Mammary epithelial cell (primary cell): ENCODE data around the gene RAI14.

ENCODE experiments used
- CTCF ChIP-seq, 2 donors: IDR thresholded peaks in 1 of 2; conservative IDR thresholded peaks in 1 of 2; 2 replicates each; pipeline ENCODE4 v1.5.1; 2011 to 2012; ENCODE audit warnings: inconsistent platforms in 2 of 2, low read length in 2 of 2, mild to moderate bottlenecking in 2 of 2, control low read depth in 1 of 2, low read depth in 1 of 2; ENCODE audit not compliant: insufficient read depth in 1 of 2; ENCODE audit errors: extremely low read depth in 1 of 2
- EZH2 ChIP-seq: IDR thresholded peaks from 2 replicates; pipeline ENCODE4 v1.6.1; 2012; ENCODE audit warnings: low read length, inconsistent platforms, borderline replicate concordance

GRCh38 chr5:34748431-34748830 lies 92.3 kb downstream of the RAI14 start:
- TF ChIP-seq CTCF (conservative IDR thresholded peaks at IDR 0.05 in 1 of 2, IDR thresholded peaks at IDR 0.05 in 1 of 2; ENCODE audit: extremely low read depth in 1 of 2, insufficient read depth in 1 of 2, low read depth in 1 of 2, low read length in 2 of 2) = no peak
- TF ChIP-seq EZH2 = no peak
